ENCODE results near the gene CKMT2.

Gene CKMT2

DNA sequence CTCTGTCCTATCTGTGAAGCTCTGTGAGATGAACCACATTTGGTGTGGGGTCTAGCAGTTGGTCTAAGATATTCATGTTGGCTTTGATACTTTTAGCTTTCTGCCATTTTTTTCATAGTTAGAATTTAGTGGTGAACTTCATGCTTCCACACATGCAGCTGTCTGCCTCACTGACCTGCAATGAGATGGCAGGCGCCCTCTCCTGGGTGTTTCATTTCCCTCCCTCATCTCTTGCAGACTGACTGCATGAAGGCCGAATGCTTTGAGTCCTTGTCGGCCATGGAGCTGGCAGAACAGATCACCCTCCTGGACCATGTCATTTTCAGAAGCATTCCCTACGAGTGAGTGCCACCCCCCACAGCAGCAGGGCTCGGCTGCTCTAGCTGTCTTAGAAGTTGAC is 26.1 kb upstream of the CKMT2 start:
- Mint-ChIP-seq H3K27ac (no peak overlapping the region), H3K27me3 (no peaks in the 10 kb centered on the region), H3K4me3 (no peak overlapping the region), H3K9me3 (ENCODE audit: low read depth) (no peaks in the 10 kb centered on the region), H3K36me3 (peaks cover 2% of the 10 kb centered on the region), H3K4me1 (ENCODE audit: low read depth) (no peaks in the 10 kb centered on the region)

GRCh38 chr5:81208904-81209303 is 24.2 kb upstream of the CKMT2 start:
- no peaks in the 10 kb centered on the region for H3K4me1 Mint-ChIP-seq (ENCODE audit: low read depth)
- peaks cover 2% of the 10 kb centered on the region for H3K36me3 Mint-ChIP-seq
- H3K27me3 Mint-ChIP-seq = no peaks in the 10 kb centered on the region
- no peaks in the 10 kb centered on the region for H3K9me3 Mint-ChIP-seq (ENCODE audit: low read depth)
- no peak overlapping the region for H3K4me3 Mint-ChIP-seq
- no peak overlapping the region for H3K27ac Mint-ChIP-seq

DNA sequence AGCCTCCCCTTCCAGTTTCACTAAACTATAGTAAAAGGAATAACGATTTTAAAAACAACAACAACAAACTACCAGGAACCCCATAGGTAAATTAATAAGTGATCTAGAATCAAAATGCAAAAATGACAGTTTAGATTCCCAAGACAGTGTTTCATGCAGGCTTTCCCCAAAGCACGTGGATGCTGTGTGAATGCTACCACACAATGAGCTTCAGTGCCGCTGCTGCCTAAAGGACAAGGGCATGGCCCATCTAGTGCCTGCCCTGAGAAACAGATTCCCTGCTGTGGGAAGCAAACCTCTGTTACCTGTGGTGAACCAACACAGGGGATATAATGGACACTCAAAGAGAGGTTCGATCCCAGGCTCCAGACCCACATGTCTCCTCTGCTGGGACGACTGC is 23.7 kb upstream of the CKMT2 start:
- no peaks in the 10 kb centered on the region for H3K4me1 Mint-ChIP-seq (ENCODE audit: low read depth)
- no peaks in the 10 kb centered on the region for H3K9me3 Mint-ChIP-seq (ENCODE audit: low read depth)
- no peaks in the 10 kb centered on the region for H3K27me3 Mint-ChIP-seq
- H3K4me3 Mint-ChIP-seq = no peak overlapping the region
- H3K27ac Mint-ChIP-seq = no peak overlapping the region
- peaks cover 2% of the 10 kb centered on the region for H3K36me3 Mint-ChIP-seq

DNA sequence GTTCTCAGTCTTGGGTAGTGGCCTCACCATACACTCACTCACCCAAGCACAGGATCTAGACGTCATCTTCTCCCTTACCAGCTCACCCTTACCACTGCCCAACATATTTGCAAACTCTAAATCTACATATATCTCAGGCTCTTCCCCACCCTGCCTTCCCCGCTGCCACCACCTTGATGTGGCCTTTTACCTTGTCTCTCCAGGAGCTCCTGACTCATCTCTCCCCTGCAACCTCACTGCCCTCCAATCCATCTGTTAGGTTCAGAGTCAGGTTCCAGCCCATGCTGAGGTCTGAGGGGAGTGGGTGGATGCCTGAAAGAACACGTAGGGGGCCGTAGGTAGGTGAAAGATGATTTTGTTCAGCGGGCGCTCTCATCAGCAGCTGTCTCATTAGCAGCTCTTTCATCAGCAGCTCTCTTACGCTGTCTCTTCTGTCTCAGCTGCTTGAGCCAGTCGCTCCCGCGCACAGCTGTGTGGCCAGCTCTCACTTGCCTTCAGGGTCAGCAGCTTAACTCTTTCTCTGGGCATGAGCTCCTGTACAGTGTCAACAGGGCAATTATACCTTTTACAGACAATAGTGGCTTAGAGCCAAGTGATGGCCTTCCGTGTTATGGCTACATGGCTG is 23.1 kb upstream of the CKMT2 start:
- H3K4me1 Mint-ChIP-seq (ENCODE audit: low read depth) = no peaks in the 10 kb centered on the region
- no peak overlapping the region for H3K27ac Mint-ChIP-seq
- H3K9me3 Mint-ChIP-seq (ENCODE audit: low read depth) = no peaks in the 10 kb centered on the region
- H3K27me3 Mint-ChIP-seq = no peaks in the 10 kb centered on the region
- H3K4me3 Mint-ChIP-seq = no peak overlapping the region
- peaks cover 2% of the 10 kb centered on the region for H3K36me3 Mint-ChIP-seq

GRCh38 chr5:81212211-81212751 is 20.8 kb upstream of the CKMT2 start:
- no peaks in the 10 kb centered on the region for H3K9me3 Mint-ChIP-seq (ENCODE audit: low read depth)
- H3K4me1 Mint-ChIP-seq (ENCODE audit: low read depth) = no peaks in the 10 kb centered on the region
- H3K27ac Mint-ChIP-seq = no peak overlapping the region
- peaks cover 4% of the 10 kb centered on the region for H3K36me3 Mint-ChIP-seq
- no peak overlapping the region for H3K4me3 Mint-ChIP-seq
- no peaks in the 10 kb centered on the region for H3K27me3 Mint-ChIP-seq

DNA sequence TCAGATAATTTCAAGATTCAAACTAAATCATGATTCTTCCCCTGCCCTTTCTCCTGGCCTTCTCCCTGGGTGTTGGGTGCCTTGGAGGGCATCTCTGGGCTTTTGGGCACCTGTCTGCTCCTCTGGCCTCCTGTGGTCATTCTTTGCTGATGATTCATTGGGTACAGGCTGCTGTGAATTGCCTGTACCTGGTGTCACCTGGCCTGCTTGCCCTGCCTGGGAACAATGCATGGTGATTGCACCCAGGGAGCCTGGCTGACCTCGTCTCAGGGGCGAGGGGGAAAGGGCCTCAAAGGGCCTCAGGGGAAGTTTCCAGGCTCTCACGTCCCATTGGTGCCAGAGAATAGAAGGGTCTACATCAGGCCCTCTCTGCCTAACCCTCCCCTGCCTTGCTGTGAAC is 20.1 kb upstream of the CKMT2 start:
- H3K4me1 Mint-ChIP-seq (ENCODE audit: low read depth) = no peaks in the 10 kb centered on the region
- H3K27me3 Mint-ChIP-seq = no peaks in the 10 kb centered on the region
- H3K36me3 Mint-ChIP-seq = peaks cover 5% of the 10 kb centered on the region
- no peaks in the 10 kb centered on the region for H3K9me3 Mint-ChIP-seq (ENCODE audit: low read depth)
- no peak overlapping the region for H3K4me3 Mint-ChIP-seq
- H3K27ac Mint-ChIP-seq = no peak overlapping the region

GRCh38 chr5:81214848-81215247 is 18.3 kb upstream of the CKMT2 start:
- no peaks in the 10 kb centered on the region for H3K9me3 Mint-ChIP-seq (ENCODE audit: low read depth)
- no peak overlapping the region for H3K4me3 Mint-ChIP-seq
- H3K36me3 Mint-ChIP-seq = peaks cover 8% of the 10 kb centered on the region
- H3K27me3 Mint-ChIP-seq = no peaks in the 10 kb centered on the region
- no peak overlapping the region for H3K27ac Mint-ChIP-seq
- H3K4me1 Mint-ChIP-seq (ENCODE audit: low read depth) = no peaks in the 10 kb centered on the region

DNA sequence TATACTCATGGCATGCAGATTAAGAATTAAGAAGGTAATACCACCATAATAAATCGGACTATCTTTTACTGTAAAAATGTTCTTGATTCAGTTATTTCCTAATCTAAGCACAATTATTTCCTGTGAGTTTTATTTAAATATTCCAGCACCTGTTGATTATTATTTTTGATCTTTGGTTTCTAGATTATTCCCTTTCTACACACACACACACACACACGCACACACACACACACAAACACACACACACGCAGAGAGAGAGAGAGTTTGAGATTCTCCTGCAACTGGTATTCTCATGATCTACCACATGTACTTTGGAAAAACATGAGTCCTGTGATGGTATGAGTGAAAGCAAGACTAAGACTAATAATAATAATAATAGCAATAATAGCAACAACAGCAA is 17.0 kb upstream of the CKMT2 start:
- Mint-ChIP-seq H3K36me3 (peaks cover 8% of the 10 kb centered on the region), H3K4me3 (no peak overlapping the region), H3K9me3 (ENCODE audit: low read depth) (no peaks in the 10 kb centered on the region), H3K4me1 (ENCODE audit: low read depth) (no peaks in the 10 kb centered on the region), H3K27ac (no peak overlapping the region), H3K27me3 (no peaks in the 10 kb centered on the region)

DNA sequence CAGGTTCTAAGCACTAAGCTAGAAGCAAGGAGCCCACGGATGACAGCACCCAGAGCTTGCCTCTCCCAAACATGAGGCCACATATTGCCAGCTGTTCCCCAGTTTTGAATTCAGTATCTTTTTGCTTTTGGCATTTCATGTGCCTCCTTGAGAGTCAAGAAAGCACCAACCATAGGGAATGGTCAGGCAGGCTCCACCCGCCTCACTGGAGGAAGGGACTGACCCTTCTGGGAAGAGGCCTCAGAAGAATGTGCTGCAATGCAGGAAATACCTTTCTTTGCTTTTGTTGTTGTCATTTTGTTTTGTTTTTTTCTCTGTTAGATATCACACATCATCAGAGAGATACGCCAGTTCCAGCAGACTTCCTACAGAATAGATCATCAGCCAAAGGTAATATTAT is 13.7 kb upstream of the CKMT2 start:
- H3K4me3 Mint-ChIP-seq = no peak overlapping the region
- peaks cover 13% of the 10 kb centered on the region for H3K36me3 Mint-ChIP-seq
- no peak overlapping the region for H3K27ac Mint-ChIP-seq
- H3K27me3 Mint-ChIP-seq = no peaks in the 10 kb centered on the region
- no peaks in the 10 kb centered on the region for H3K4me1 Mint-ChIP-seq (ENCODE audit: low read depth)
- H3K9me3 Mint-ChIP-seq (ENCODE audit: low read depth) = no peaks in the 10 kb centered on the region

GRCh38 chr5:81222285-81222684 is 10.8 kb upstream of the CKMT2 start:
- peaks cover 13% of the 10 kb centered on the region for H3K36me3 Mint-ChIP-seq
- no peak overlapping the region for H3K4me3 Mint-ChIP-seq
- no peaks in the 10 kb centered on the region for H3K9me3 Mint-ChIP-seq (ENCODE audit: low read depth)
- no peak overlapping the region for H3K27ac Mint-ChIP-seq
- H3K4me1 Mint-ChIP-seq (ENCODE audit: low read depth) = no peaks in the 10 kb centered on the region
- H3K27me3 Mint-ChIP-seq = no peaks in the 10 kb centered on the region

GRCh38 chr5:81225463-81225862 is 7.7 kb upstream of the CKMT2 start:
- no peaks in the 10 kb centered on the region for H3K4me1 Mint-ChIP-seq (ENCODE audit: low read depth)
- H3K27me3 Mint-ChIP-seq = no peaks in the 10 kb centered on the region
- H3K4me3 Mint-ChIP-seq = no peak overlapping the region
- no peak overlapping the region for H3K27ac Mint-ChIP-seq
- H3K9me3 Mint-ChIP-seq (ENCODE audit: low read depth) = no peaks in the 10 kb centered on the region
- peaks cover 7% of the 10 kb centered on the region for H3K36me3 Mint-ChIP-seq

DNA sequence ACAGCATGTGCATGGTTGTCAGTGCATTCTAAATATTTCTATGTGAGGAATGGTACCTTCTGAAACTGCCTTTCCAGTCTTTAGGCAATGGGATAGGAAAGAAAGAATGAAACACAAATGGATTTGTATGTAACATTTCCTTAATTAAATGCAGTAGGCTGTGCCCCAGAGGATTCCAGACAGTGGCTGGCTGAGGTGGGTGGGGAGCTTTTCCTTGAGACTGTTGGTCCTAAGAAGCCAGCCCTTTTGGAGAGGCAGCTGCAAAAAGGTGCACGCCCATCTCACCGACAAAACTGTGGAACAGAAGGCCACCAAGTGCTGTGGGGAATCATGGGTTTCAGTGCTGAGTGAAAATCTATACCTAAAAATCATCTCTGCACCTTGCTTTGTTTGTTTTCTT is 6.8 kb upstream of the CKMT2 start:
- H3K4me1 Mint-ChIP-seq (ENCODE audit: low read depth) = no peaks in the 10 kb centered on the region
- peaks cover 7% of the 10 kb centered on the region for H3K36me3 Mint-ChIP-seq
- no peak overlapping the region for H3K27ac Mint-ChIP-seq
- no peak overlapping the region for H3K4me3 Mint-ChIP-seq
- H3K27me3 Mint-ChIP-seq = no peaks in the 10 kb centered on the region
- H3K9me3 Mint-ChIP-seq (ENCODE audit: low read depth) = no peaks in the 10 kb centered on the region

GRCh38 chr5:81226949-81227348 is 6.2 kb upstream of the CKMT2 start:
- H3K4me3 Mint-ChIP-seq = no peak overlapping the region
- H3K9me3 Mint-ChIP-seq (ENCODE audit: low read depth) = no peaks in the 10 kb centered on the region
- peaks cover 7% of the 10 kb centered on the region for H3K36me3 Mint-ChIP-seq
- no peaks in the 10 kb centered on the region for H3K4me1 Mint-ChIP-seq (ENCODE audit: low read depth)
- no peak overlapping the region for H3K27ac Mint-ChIP-seq
- no peaks in the 10 kb centered on the region for H3K27me3 Mint-ChIP-seq

DNA sequence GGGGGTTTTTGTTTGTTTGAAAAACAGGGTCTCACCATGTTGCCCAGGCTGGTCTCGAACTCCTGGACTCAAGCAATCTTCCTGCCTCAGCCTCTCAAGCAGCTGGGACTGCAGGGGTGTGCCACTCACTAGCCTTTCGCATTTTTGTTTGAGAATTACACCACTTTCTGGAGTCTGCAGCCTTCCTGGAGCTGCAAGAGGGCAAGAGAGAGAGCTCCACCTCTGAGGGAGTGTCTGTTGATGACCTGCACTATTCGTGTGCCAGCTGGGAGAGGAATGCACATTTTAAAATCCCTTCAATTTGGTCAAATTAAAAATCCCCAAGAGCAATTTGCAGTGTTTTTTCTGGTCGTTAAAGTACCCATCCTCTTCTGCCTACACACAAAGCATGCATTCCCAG is 5.0 kb upstream of the CKMT2 start:
- Mint-ChIP-seq H3K27me3 (no peaks in the 10 kb centered on the region), H3K4me3 (no peak overlapping the region)

GRCh38 chr5:81230416-81230815 is 2.7 kb upstream of the CKMT2 start:
- no peaks in the 10 kb centered on the region for H3K27me3 Mint-ChIP-seq
- H3K4me3 Mint-ChIP-seq = no peak overlapping the region
- H3K36me3 Mint-ChIP-seq = peaks cover 3% of the 10 kb centered on the region
- H3K27ac Mint-ChIP-seq = no peak overlapping the region
- peaks cover 20% of the 10 kb centered on the region for H3K4me1 Mint-ChIP-seq (ENCODE audit: low read depth)
- H3K9me3 Mint-ChIP-seq (ENCODE audit: low read depth) = no peaks in the 10 kb centered on the region

More for the DNA sequence above, 5.0 kb upstream of the CKMT2 start:
- Mint-ChIP-seq H3K36me3 (peaks cover 3% of the 10 kb centered on the region), H3K4me1 (ENCODE audit: low read depth) (peaks cover 4% of the 10 kb centered on the region), H3K27ac (no peak overlapping the region), H3K9me3 (ENCODE audit: low read depth) (no peaks in the 10 kb centered on the region)

DNA sequence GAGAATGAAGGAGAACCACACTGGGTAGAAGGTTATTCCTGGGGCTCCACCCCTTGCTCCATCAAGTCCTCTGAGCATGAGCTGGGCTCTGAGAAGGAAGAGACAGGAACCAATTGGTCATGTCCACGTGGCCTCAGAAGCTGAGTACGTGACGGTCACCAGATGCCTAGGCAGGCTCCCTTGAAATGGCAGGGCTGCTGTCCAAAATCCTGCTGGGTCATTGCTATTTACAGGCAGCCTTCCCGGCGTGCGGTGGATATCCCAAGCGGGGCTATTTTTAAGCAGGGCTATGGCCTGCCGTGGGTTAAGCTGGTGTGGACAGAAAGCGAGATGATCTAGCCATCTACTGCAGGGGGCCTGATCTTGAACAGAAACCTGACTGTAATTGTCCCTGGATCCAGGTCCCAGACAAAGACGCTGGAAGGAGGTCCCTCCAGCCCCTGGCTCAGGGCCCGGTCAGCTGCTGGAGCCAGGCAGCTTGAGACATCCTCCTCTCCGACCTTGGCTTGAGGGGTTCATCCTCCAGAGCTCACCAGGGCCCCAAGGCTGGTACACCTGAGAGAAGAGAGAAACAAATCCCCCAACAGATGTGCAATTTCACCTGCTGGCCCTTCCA is 550 bp upstream of the CKMT2 start:
- Mint-ChIP-seq H3K9me3 (ENCODE audit: low read depth) (no peaks in the 10 kb centered on the region), H3K27me3 (no peaks in the 10 kb centered on the region), H3K4me1 (ENCODE audit: low read depth) (peaks cover 20% of the 10 kb centered on the region), H3K27ac (no peak overlapping the region), H3K36me3 (peaks cover 4% of the 10 kb centered on the region), H3K4me3 (peak overlapping the region; percentile 17)
